ENCODE data around the gene RADX. TPM values are rescaled to one million over a fixed set of nuclear protein-coding genes. Genes with fewer than 3 reads are reported as not detected.

Gene RADX, protein sequence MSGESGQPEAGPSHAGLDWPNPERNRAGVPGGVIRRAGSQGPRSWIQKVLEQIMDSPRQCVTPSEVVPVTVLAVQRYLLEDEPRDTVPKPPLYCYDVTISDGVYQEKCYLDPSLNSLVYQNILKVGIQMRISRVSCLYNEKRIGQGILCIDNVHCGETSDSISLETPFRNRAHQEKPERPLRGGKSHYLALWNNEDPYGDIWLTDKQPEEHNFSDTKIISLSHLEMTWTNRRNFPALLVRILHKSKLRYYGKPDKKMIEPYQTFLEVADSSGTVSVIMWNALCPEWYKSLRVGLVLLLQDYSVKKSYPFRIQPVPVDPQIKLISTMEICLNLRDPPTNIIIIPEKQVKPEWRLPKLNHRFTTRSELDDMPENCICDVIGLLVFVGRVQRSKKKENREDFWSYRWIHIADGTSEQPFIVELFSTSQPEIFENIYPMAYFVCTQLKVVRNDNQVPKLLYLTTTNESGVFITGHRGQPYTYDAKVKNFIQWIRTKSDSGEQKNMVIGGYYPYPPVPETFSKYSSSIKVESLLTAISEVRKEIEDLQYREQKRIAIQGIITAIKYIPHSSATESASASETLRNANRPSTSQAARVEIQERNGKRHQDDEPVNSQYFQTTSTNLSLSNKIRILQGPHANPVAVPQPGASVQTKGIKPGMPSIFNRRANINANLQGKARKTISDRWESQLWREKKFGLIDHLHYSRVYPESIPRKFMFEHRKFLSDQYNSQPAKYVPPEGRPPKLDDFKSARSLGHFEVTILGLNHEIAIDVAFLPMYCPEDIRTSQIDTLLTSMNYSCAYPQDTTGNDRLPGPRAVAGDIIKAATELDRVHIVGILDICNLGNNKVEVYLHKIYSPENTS
- under 1 TPM; 0.50 to 0.96 TPM for total RNA-seq

DNA sequence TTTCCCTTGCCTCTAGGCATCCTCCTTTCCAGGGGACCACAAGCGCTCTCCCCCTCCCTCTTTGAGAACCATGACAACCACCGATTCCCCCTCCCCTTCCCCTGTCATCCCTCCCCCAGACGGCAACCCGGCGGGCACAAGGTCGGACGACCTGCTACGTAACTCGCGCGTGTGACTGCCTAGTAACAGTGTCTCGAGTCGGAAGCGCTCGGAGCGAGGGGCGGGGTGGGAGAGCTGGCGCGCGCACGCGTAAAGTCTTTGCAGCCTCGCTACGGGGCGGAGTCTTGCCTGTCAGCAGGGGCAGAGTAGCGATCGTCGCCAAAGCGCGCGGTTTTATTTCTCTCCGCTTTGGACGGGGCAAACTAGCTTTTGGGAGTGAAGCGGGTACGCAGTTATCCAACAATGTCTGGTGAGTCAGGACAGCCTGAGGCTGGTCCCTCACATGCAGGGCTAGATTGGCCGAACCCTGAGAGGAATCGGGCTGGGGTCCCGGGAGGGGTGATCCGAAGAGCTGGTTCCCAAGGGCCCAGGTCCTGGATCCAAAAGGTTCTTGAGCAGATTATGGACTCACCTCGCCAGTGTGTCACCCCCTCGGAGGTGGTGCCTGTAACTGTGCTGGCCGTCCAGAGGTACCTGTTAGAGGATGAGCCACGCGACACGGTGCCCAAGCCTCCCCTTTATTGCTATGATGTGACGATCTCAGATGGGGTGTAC, at the start of gene RADX:
Gene RADX (plus strand): TSS at position 300 of the 714 bp plus-strand sequence. CDS start 103 bp downstream, at position 403.
- TF ChIP-seq, protein P1, sequence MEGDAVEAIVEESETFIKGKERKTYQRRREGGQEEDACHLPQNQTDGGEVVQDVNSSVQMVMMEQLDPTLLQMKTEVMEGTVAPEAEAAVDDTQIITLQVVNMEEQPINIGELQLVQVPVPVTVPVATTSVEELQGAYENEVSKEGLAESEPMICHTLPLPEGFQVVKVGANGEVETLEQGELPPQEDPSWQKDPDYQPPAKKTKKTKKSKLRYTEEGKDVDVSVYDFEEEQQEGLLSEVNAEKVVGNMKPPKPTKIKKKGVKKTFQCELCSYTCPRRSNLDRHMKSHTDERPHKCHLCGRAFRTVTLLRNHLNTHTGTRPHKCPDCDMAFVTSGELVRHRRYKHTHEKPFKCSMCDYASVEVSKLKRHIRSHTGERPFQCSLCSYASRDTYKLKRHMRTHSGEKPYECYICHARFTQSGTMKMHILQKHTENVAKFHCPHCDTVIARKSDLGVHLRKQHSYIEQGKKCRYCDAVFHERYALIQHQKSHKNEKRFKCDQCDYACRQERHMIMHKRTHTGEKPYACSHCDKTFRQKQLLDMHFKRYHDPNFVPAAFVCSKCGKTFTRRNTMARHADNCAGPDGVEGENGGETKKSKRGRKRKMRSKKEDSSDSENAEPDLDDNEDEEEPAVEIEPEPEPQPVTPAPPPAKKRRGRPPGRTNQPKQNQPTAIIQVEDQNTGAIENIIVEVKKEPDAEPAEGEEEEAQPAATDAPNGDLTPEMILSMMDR (IDR thresholded peaks at IDR 0.05): no peak
- Histone ChIP-seq H3K9me3 (no peaks in the 10 kb centered on the region), H3K36me3 (no peaks in the 10 kb centered on the region), H3K27ac (no peak within 1 kb of the TSS), H3K4me1 (no peaks in the 10 kb centered on the region), H3K27me3 (no peaks in the 10 kb centered on the region), H3K9ac (ENCODE audit: low read depth in 2 of 2, low read length in 2 of 2) (no peak within 1 kb of the TSS), H3K4me3 (peak within 1 kb of the TSS; percentile 41)
- DNase-seq: peak; percentile 83
- intact Hi-C loops (cut with DNase I): no loop called here

DNA sequence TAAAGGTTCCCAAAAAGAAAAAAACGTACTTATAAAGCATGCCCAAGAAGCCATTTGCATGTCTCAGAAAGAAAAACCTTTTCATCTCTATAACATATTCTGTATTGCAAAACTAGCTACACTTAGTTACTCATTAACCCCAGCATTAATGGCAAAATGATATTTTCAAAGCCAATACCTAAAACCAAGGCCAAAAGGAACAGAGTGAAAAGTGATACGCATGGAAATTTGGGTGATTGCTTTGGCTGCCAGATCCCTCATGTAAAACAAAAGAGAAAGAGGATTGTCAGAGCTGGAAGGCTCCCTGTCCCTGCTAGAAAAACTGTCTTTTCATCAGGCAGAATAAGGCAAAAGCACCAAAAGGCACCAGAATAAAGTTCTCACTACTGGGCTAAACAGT, 46.8 kb upstream of the RADX start:
- Histone ChIP-seq H3K27me3 (no peaks in the 10 kb centered on the region), H3K9me3 (no peaks in the 10 kb centered on the region), H3K27ac (no peak overlapping the region), H3K36me3 (no peaks in the 10 kb centered on the region), H3K4me1 (no peaks in the 10 kb centered on the region), H3K9ac (ENCODE audit: low read depth in 2 of 2, low read length in 2 of 2) (no peak overlapping the region), H3K4me3 (no peak overlapping the region)
- intact Hi-C loops (cut with DNase I): no loop called here
- TF ChIP-seq, protein P1 (IDR thresholded peaks at IDR 0.05): no peak
- DNase-seq: no peak

DNA sequence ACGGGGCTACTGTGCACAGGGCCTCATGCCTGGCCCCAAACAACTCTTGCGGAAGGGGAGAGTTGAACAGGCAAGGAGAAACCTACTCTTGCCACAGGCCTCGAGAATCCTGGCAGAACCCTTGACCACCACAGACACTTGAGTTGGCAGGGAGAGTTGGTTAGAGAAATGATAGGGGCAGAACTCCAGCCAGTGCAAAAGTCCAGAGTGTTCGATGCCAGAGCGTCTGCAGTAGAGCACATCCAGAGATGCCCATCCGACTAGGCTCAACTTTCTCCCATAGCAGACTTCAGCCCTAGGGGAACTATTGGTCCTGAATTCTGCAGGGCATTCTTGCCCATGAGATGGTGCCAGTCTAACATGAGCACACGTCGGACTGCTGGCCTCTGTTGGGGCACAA, 45.4 kb upstream of the RADX start:
- DNase-seq: no peak
- intact Hi-C loops (cut with DNase I): no loop called here
- Histone ChIP-seq H3K36me3 (no peaks in the 10 kb centered on the region), H3K9ac (ENCODE audit: low read depth in 2 of 2, low read length in 2 of 2) (no peak overlapping the region), H3K27me3 (no peaks in the 10 kb centered on the region), H3K9me3 (no peaks in the 10 kb centered on the region), H3K4me1 (no peaks in the 10 kb centered on the region), H3K4me3 (no peak overlapping the region), H3K27ac (no peak overlapping the region)
- TF ChIP-seq, protein P1 (IDR thresholded peaks at IDR 0.05): no peak

DNA sequence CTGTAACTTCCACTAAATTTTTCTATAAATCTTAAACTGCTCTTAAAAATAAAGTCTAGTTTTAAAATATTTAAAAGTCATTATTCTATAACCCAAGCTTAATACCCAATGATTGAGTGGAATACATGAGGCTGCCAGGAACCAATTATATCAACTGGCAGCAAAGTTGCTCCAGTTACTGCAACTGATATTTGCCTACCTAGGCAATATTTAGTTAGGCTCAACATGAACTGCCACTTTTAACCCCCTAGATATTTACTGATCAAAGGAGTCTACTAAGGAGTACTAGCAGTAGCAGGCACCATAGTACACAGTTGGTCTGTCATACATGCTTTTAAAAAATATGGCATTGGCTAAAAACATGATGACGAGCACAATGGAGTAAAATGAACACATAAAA, 29.9 kb upstream of the RADX start:
- H3K27ac ChIP-seq: no peak overlapping the region
- intact Hi-C loops (cut with DNase I): no loop called here
- no peaks in the 10 kb centered on the region for H3K27me3 ChIP-seq

More for the DNA sequence above, 29.9 kb upstream of the RADX start:
- H3K4me3 ChIP-seq: no peak overlapping the region
- no peaks in the 10 kb centered on the region for H3K9me3 ChIP-seq
- TF ChIP-seq, protein P1 (IDR thresholded peaks at IDR 0.05): no peak
- no peaks in the 10 kb centered on the region for H3K4me1 ChIP-seq
- no peak overlapping the region for H3K9ac ChIP-seq (ENCODE audit: low read depth in 2 of 2, low read length in 2 of 2)
- no peaks in the 10 kb centered on the region for H3K36me3 ChIP-seq
- DNase-seq: no peak

All from colonic mucosa (tissue), 4 donors.